BE2C (cell line): ENCODE results near the gene CEP250.

Experiments used
- DNase-seq: peaks from one replicate; pipeline ENCODE4 v3.0.0-alpha.2; 2020
- H3K27me3 ChIP-seq: fragments of 250-450 bp; sonication (Bioruptor Pico); 2 replicates; pipeline ENCODE4 v1.5.1; 2020; ENCODE audit warnings: mild to moderate bottlenecking
- H3K36me3 ChIP-seq: fragments of 250-450 bp; sonication (Bioruptor Pico); 2 replicates; pipeline ENCODE4 v1.5.1; 2020; ENCODE audit warnings: mild to moderate bottlenecking
- H3K4me1 ChIP-seq: fragments of 250-450 bp; sonication (Bioruptor Pico); 2 replicates; pipeline ENCODE4 v1.5.1; 2020
- H3K4me3 ChIP-seq: 2 replicates; pipeline ENCODE4 v1.5.1; 2011; ENCODE audit warnings: low read depth, low read length
- H3K9me3 ChIP-seq: fragments of 250-450 bp; sonication (Bioruptor Pico); 2 replicates; pipeline ENCODE4 v1.5.1; 2020
- TF ChIP-seq, protein P1 (sequence below): IDR thresholded peaks from 2 replicates; pipeline ENCODE4 v1.5.1; 2012; ENCODE audit warnings: mild to moderate bottlenecking, low read depth, low read length

The CEP250 gene

DNA sequence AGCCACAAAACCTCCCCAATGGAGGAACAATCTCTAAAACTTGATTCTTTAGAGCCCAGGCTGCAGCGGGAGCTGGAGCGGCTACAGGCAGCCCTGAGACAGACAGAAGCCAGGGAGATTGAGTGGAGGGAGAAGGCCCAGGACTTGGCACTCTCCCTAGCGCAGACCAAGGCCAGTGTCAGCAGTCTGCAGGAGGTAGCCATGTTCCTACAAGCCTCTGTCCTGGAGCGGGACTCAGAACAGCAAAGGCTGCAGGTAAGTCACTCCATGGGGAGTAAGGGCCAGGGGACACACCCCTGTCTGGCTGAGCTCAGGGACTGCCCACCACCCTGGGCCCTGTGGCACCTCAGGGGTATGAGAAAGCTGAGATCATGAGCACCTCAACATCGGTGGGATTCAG is 49.4 kb downstream of the CEP250 start:
- Histone ChIP-seq H3K36me3 (peaks cover 28% of the 10 kb centered on the region), H3K4me3 (no peak overlapping the region), H3K9me3 (no peaks in the 10 kb centered on the region), H3K4me1 (no peaks in the 10 kb centered on the region), H3K27me3 (no peaks in the 10 kb centered on the region)
- no peak for DNase-seq
- TF ChIP-seq, protein P1, sequence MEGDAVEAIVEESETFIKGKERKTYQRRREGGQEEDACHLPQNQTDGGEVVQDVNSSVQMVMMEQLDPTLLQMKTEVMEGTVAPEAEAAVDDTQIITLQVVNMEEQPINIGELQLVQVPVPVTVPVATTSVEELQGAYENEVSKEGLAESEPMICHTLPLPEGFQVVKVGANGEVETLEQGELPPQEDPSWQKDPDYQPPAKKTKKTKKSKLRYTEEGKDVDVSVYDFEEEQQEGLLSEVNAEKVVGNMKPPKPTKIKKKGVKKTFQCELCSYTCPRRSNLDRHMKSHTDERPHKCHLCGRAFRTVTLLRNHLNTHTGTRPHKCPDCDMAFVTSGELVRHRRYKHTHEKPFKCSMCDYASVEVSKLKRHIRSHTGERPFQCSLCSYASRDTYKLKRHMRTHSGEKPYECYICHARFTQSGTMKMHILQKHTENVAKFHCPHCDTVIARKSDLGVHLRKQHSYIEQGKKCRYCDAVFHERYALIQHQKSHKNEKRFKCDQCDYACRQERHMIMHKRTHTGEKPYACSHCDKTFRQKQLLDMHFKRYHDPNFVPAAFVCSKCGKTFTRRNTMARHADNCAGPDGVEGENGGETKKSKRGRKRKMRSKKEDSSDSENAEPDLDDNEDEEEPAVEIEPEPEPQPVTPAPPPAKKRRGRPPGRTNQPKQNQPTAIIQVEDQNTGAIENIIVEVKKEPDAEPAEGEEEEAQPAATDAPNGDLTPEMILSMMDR, result no peak

DNA sequence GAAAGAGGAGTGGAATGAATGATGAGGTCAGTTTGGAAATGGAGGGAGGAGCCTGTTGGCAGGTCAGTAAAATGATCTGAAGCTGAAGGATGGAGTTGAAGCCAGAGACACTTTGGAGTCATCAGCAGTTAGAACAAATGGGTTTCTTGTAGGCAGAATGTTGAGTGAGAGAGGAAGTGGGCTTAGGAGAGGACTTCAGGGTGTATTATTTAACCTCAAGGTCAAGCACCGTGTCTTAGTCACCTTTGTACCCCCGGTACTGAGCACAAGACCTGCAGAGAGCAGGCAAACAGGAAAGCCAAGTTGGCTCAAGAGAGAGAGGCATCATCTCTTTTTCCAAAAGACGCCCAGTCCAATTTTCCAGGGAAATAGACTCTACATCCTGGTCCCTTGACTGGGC is 50.8 kb downstream of the CEP250 start:
- Histone ChIP-seq H3K36me3 (peaks cover 21% of the 10 kb centered on the region), H3K27me3 (no peaks in the 10 kb centered on the region), H3K4me1 (no peaks in the 10 kb centered on the region), H3K9me3 (no peaks in the 10 kb centered on the region), H3K4me3 (no peak overlapping the region)
- no peak for DNase-seq
- TF ChIP-seq, protein P1, result no peak

DNA sequence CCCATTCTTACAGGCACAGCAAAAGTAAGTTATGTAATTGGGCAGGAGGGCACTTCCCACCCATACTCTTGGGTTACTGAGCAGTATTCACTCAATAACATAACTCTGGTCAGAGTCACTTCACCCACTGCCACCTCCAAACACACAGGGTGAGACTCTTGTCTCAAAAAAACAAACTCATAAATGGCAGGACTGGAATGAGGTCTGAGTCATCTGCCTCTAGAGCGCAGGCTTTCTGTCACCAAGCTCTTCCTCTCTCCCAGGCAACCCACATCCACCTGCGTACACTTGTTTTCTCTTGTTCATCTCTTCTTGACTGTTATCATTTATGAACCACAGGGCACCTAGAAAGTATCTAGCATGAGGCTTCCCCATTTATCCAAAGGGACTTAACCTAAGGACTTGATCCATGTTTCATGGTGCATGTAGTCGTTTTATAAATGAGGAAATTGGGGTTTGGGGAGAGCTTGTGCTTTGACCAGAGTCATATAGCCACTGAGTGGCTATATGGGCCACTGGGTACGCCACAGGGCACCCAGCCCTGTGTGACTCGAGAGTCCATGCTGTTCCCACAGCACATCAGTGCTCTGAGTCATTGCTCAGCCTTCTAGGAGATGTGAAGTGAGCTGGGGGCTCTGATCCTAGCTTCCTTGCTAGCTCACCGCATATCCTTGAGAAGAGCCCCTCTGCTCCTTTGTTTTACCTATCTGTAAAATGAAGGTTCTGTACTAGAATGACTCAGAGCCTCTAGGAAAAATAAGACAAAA is 51.7 kb downstream of the CEP250 start:
- no peaks in the 10 kb centered on the region for H3K27me3 ChIP-seq
- TF ChIP-seq, protein P1, result no peak
- peaks cover 16% of the 10 kb centered on the region for H3K36me3 ChIP-seq
- no peaks in the 10 kb centered on the region for H3K9me3 ChIP-seq
- no peaks in the 10 kb centered on the region for H3K4me1 ChIP-seq
- H3K4me3 ChIP-seq, result no peak overlapping the region
- DNase-seq, result no peak

DNA sequence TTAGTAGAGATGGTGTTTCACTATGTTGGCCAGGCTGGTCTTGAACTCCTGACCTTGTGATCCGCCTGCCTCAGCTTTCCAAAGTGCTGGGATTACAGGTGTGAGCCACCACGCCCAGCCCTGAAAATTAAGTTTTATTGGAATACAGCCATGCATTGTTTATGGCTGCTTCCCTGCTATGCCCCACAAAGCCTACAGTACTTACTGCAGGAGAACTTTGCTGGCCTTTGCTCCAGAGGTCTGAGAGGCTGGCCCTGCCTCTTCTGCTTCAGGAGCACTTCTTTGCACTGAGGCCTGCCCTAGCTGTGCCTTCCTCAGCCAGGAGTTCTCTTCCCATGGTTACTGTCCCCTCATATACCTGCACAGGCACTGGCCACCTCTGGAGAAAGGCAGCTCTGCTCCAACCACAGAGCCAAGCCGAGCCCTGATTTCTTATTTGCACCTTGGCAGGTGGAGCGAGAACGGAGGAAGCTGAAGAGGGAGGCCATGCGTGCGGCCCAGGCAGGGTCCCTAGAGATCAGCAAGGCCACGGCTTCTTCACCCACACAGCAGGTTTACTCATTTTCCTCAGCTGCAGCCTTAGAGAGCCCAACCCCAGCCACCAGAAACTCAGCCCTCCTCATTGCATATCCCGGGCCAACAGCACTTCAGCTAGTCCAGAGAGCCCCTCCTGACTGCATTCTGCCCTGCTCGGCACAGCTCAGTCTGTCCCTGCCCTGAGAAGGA is 53.3 kb downstream of the CEP250 start:
- H3K27me3 ChIP-seq, result no peaks in the 10 kb centered on the region
- no peak for DNase-seq
- TF ChIP-seq, protein P1, result no peak
- no peaks in the 10 kb centered on the region for H3K9me3 ChIP-seq
- no peak overlapping the region for H3K4me3 ChIP-seq
- peaks cover 8% of the 10 kb centered on the region for H3K36me3 ChIP-seq
- no peaks in the 10 kb centered on the region for H3K4me1 ChIP-seq

DNA sequence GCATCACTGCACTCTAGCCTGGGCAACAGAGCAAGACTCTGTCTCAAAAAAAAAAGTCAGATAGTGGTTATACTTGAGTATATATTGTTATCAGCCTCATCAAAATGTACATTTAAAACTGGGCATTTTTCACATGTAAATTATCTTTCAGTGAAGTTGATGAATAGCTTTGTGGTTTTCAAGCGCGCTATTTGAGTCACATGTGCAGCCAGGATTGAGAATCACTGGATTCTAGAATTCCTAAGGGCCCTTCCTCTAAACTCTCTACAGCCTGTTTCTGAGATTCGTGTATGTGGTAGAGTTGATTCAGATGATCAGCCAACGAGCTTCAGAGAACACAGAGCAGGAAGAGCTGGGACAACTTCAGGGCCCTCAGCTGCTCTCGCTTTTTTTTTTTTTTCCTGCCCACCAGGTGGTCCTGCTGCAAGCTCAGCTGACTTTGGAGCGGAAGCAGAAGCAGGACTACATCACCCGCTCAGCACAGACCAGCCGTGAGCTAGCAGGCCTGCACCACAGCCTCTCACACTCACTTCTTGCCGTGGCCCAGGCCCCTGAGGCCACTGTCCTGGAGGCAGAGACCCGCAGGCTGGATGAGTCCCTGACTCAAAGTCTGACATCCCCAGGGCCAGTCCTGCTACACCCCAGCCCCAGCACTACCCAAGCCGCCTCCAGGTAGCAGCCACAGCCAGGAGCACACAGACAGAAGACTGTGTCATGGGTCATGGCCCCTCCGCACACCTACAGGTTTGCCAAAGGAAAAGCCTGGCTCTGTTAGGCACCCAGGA is 55.7 kb downstream of the CEP250 start:
- Histone ChIP-seq H3K9me3 (no peaks in the 10 kb centered on the region), H3K27me3 (no peaks in the 10 kb centered on the region), H3K4me1 (no peaks in the 10 kb centered on the region), H3K36me3 (peaks cover 4% of the 10 kb centered on the region), H3K4me3 (no peak overlapping the region)
- TF ChIP-seq, protein P1, result no peak
- DNase-seq, result no peak
